SK-N-SH (cell line): ENCODE measurements around the gene SV2B. TPM values are rescaled to one million over a fixed set of nuclear protein-coding genes. Genes with fewer than 3 reads are reported as not detected.
A peak's percentile ranks its signal among the peaks of the same experiment; 100 is the strongest.

Source experiments
- CTCF ChIA-PET: fragments of 300-600, 350-600 bp; formaldehyde crosslinking; extraction: SDS; loops from one replicate; lab custom pipeline; 2021; lab: Yijun Ruan, JAX
- POLR2A ChIA-PET: fragments of 350-600 bp; sonication (Branson Sonifier 250); formaldehyde crosslinking; extraction: SDS; loops from one replicate; lab custom pipeline; 2020; ENCODE audit warnings: antibody characterized with exemption, inconsistent platforms; lab: Yijun Ruan, JAX
- DNase-seq: peaks from one replicate; pipeline ENCODE4 v3.0.0; 2012
- H2AFZ ChIP-seq: fragments of 200-600 bp; sonication (generic); 2 replicates; pipeline ENCODE4 v1.8.1; 2016; ENCODE audit warnings: antibody characterized with exemption, mild to moderate bottlenecking, low read depth
- H3F3A ChIP-seq: fragments of 200-600 bp; sonication (generic); replicated peaks from 2 replicates; pipeline ENCODE3; 2016; ENCODE audit warnings: antibody characterized with exemption, mild to moderate bottlenecking; ENCODE audit not compliant: insufficient read depth
- H3K27ac ChIP-seq, 2 experiments: fragments of 200-500 bp in 1 of 2; fragments of 200-600 bp in 1 of 2; sonication (Bioruptor generic) in 1 of 2; sonication (generic), shearing (Covaris generic) in 1 of 2; 2 replicates each; pipeline versions ENCODE4 v1.5.1 to v1.6.1; 2014 to 2016; ENCODE audit warnings: low read depth in 2 of 2, inconsistent platforms in 1 of 2, low read length in 1 of 2, mild to moderate bottlenecking in 1 of 2, mixed read lengths in 1 of 2
- H3K27me3 ChIP-seq: fragments of 200-600 bp; sonication (generic), shearing (Covaris generic); 2 replicates; pipeline ENCODE4 v1.6.1; 2016; ENCODE audit warnings: mixed run types; ENCODE audit not compliant: insufficient read depth
- H3K36me3 ChIP-seq, 2 experiments: fragments of 200-500 bp in 1 of 2; fragments of 200-600 bp in 1 of 2; sonication (Bioruptor generic) in 1 of 2; sonication (generic) in 1 of 2; replicated peaks in 1 of 2; 2 replicates each; pipeline versions ENCODE3 to v1.5.1; 2014 to 2016; ENCODE audit warnings: low read length in 1 of 2, mild to moderate bottlenecking in 1 of 2; ENCODE audit not compliant: insufficient read depth in 2 of 2, control insufficient read depth in 1 of 2
- H3K4me1 ChIP-seq, 2 experiments: fragments of 200-500 bp in 1 of 2; fragments of 200-600 bp in 1 of 2; sonication (Bioruptor generic) in 1 of 2; sonication (generic), shearing (Covaris generic) in 1 of 2; 2 replicates each; pipeline versions ENCODE4 v1.5.1 to v1.6.1; 2014 to 2016; ENCODE audit warnings: low read depth in 1 of 2, low read length in 1 of 2, mixed run types in 1 of 2; ENCODE audit not compliant: insufficient read depth in 2 of 2, control insufficient read depth in 1 of 2
- H3K4me2 ChIP-seq: fragments of 200-600 bp; sonication (generic), shearing (Covaris generic); 2 replicates; pipeline ENCODE4 v1.6.1; 2017; ENCODE audit warnings: mixed run types
- H3K4me3 ChIP-seq, 2 experiments: fragments of 200-500 bp in 1 of 2; fragments of 200-600 bp in 1 of 2; sonication (Bioruptor generic) in 1 of 2; sonication (generic), shearing (Covaris generic) in 1 of 2; 2 replicates each; pipeline versions ENCODE4 v1.5.1 to v1.8.1; 2014 to 2016; ENCODE audit warnings: low read depth in 2 of 2, inconsistent platforms in 1 of 2, low read length in 1 of 2, mild to moderate bottlenecking in 1 of 2, mixed read lengths in 1 of 2, moderate library complexity in 1 of 2
- H3K79me2 ChIP-seq: fragments of 200-600 bp; sonication (generic); 2 replicates; pipeline ENCODE4 v1.8.1; 2017; ENCODE audit warnings: mild to moderate bottlenecking; ENCODE audit not compliant: insufficient read depth
- H3K9ac ChIP-seq: fragments of 200-600 bp; sonication (generic); 2 replicates; pipeline ENCODE4 v1.6.1; 2017; ENCODE audit warnings: mixed run types
- H3K9me2 ChIP-seq: fragments of 200-600 bp; sonication (generic); 2 replicates; pipeline ENCODE4 v1.6.1; 2017; ENCODE audit warnings: mixed run types
- H3K9me3 ChIP-seq: fragments of 200-600 bp; sonication (generic); 2 replicates; pipeline ENCODE4 v1.6.1; 2017; ENCODE audit warnings: mixed run types, mild to moderate bottlenecking, moderate library complexity
- H4K20me1 ChIP-seq: fragments of 200-600 bp; sonication (generic); 2 replicates; pipeline ENCODE4 v1.6.1; 2017; ENCODE audit warnings: mild to moderate bottlenecking, mixed run types; ENCODE audit not compliant: insufficient read depth
- CHD2 ChIP-seq: fragments of 150-350 bp; IDR thresholded peaks from 2 replicates; pipeline ENCODE4 v1.6.1; 2018; ENCODE audit warnings: low read length; ENCODE audit not compliant: partially characterized antibody
- EZH2phosphoT487 ChIP-seq: fragments of 200-600 bp; sonication (generic); IDR thresholded peaks from 2 replicates; pipeline ENCODE4 v1.6.1; 2017; ENCODE audit warnings: low read depth, mixed run types, mild to moderate bottlenecking, antibody characterized with exemption, moderate library complexity, borderline replicate concordance
- FOXM1 ChIP-seq: IDR thresholded peaks from 2 replicates; pipeline ENCODE4 v1.4.0; 2012; ENCODE audit warnings: low read depth, mild to moderate bottlenecking
- GATA2 ChIP-seq: sonication (generic); formaldehyde crosslinking; IDR thresholded peaks from 2 replicates; pipeline ENCODE4 v1.5.0; 2020; ENCODE audit warnings: mild to moderate bottlenecking, missing genetic modification reagents
- IRF3 ChIP-seq: fragments of 150-350 bp; IDR thresholded peaks from 2 replicates; pipeline ENCODE4 v1.6.1; 2016; ENCODE audit warnings: mild to moderate bottlenecking, low read depth, low read length
- MXI1 ChIP-seq: IDR thresholded peaks from 2 replicates; pipeline ENCODE4 v1.6.1; 2012; ENCODE audit warnings: mild to moderate bottlenecking, low read depth, low read length, improper control_type of control experiment
- NRF1 ChIP-seq: IDR thresholded peaks from 2 replicates; pipeline ENCODE4 v1.6.1; 2012; ENCODE audit warnings: low read depth, mild to moderate bottlenecking, low read length
- POLR2AphosphoS5 ChIP-seq: IDR thresholded peaks from 2 replicates; pipeline ENCODE4 v1.6.1; 2012; ENCODE audit warnings: low read depth, low read length
- RAD21 ChIP-seq: IDR thresholded peaks from 2 replicates; pipeline ENCODE4 v1.6.1; 2012; ENCODE audit warnings: mild to moderate bottlenecking, low read length
- RCOR1 ChIP-seq: fragments of 150-350 bp; IDR thresholded peaks from 2 replicates; pipeline ENCODE4 v1.6.1; 2017; ENCODE audit warnings: antibody characterized with exemption, low read length
- SMC3 ChIP-seq: IDR thresholded peaks from 2 replicates; pipeline ENCODE4 v1.6.1; 2012; ENCODE audit warnings: low read depth, low read length, improper control_type of control experiment
- TAF1 ChIP-seq: IDR thresholded peaks from 2 replicates; pipeline ENCODE4 v1.6.1; 2012; ENCODE audit warnings: low read depth, mild to moderate bottlenecking, low read length, moderate library complexity, borderline replicate concordance
- TCF12 ChIP-seq: IDR thresholded peaks from 2 replicates; pipeline ENCODE4 v1.4.0; 2012
- TEAD4 ChIP-seq: IDR thresholded peaks from 2 replicates; pipeline ENCODE4 v1.4.0; 2012; ENCODE audit warnings: mild to moderate bottlenecking, borderline replicate concordance; ENCODE audit not compliant: insufficient read depth
- USF1 ChIP-seq: IDR thresholded peaks from 2 replicates; pipeline ENCODE4 v1.4.0; 2012; ENCODE audit warnings: low read depth, borderline replicate concordance
- YY1 ChIP-seq: IDR thresholded peaks from 2 replicates; pipeline ENCODE4 v1.4.0; 2012; ENCODE audit warnings: low read depth, mild to moderate bottlenecking
- ZBTB33 ChIP-seq: IDR thresholded peaks from 2 replicates; pipeline ENCODE4 v1.4.0; 2012; ENCODE audit warnings: low read depth, borderline replicate concordance
- WGBS: methylation state at CpG from one replicate; pipeline ENCODE4 v1.1.6; 2017; ENCODE audit warnings: low lambda C conversion rate; 5-methylcytosine and 5-hydroxymethylcytosine counted together
- polyA plus RNA-seq, 3 experiments: library from polyadenylated mRNA; depleted of rRNA; stranded (reverse); fragments of >200 nt; gene quantifications; 2 replicates each; pipeline ENCODE4 v1.2.3, GENCODE V29; 2012
- TF ChIP-seq, protein P1 (sequence below): fragments of 150-350 bp; IDR thresholded peaks from 2 replicates; pipeline ENCODE4 v1.6.1; 2017; ENCODE audit warnings: antibody characterized with exemption, low read length, low read depth, borderline replicate concordance
- TF ChIP-seq, protein P2 (sequence below): IDR thresholded peaks from 2 replicates; pipeline ENCODE4 v1.6.1; 2012; ENCODE audit warnings: mild to moderate bottlenecking, low read depth, low read length, moderate library complexity
- TF ChIP-seq, protein P3 (sequence below): fragments of 200-600 bp; sonication (generic); IDR thresholded peaks from 2 replicates; pipeline ENCODE4 v1.6.1; 2017; ENCODE audit warnings: antibody characterized with exemption, mild to moderate bottlenecking, moderate library complexity
- TF ChIP-seq, protein P4 (sequence below): IDR thresholded peaks from 2 replicates; pipeline ENCODE4 v1.4.0; 2012; ENCODE audit warnings: low read depth

SV2B gene
- polyA plus RNA-seq, 1 of the 3 experiments (the other 2 are of a cell fraction), result not detected

DNA sequence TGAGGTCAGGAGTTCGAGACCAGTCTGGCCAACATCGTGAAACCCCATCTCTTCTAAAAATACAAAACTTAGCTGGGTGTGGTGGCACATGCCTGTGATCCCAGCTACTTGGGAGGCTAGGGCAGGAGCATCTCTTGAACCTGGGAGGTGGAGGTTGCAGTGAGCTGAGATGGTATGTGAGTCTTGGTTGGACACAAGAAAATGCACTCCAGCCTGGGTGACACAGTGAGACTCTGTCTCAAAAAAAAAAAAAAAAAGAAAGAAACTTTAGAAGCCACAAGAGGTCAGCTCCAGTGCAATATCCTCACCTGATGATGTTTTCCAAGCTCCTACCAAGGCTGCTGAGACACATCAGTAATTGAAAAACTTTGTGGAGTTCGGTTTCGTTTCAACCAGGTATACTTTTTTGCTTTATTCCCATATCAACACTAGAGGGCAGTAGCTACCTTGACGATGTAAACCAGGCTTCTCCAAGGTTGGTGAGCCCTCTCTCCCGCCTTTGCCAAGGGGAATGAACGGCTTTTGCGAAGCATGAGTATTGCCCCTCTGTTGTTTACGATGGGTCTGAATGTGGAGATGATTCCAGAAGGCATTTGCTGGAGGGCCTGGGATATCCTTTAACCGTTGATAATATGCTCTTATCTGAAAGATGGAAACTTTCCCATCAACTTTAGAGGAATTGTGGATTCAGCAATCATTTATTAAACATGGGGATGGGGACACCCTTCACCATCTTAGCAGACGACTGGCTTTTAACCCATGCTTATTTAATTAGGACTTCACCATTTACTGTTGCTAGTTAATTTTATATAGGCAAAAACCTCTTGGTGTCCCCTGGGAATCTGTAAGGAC lies 202.8 kb downstream of the SV2B start:
- Histone ChIP-seq H3K36me3 (no peaks in the 10 kb centered on the region), H3K4me3 (peak overlapping the region in 1 of 2 experiments; percentile 16; a peak in 1 of 4 replicates), H3K4me2 (peak overlapping the region; percentile 27; the same call in 1 of the 2 replicates), H3K4me1 (peaks cover 0 to 4% of the 10 kb centered on the region in 2 experiments; a peak in 3 of 4 replicates), H3K9ac (no peak overlapping the region), H2AFZ (no peak overlapping the region), H4K20me1 (no peaks in the 10 kb centered on the region), H3K79me2 (no peaks in the 10 kb centered on the region), H3K27me3 (peaks cover 10% of the 10 kb centered on the region), H3F3A (no peaks in the 10 kb centered on the region), H3K27ac (no peak overlapping the region), H3K9me2 (no peaks in the 10 kb centered on the region), H3K9me3 (no peaks in the 10 kb centered on the region)
- WGBS, result 21% methylated on average over 11 of the region's 11 CpGs
- DNase-seq, result peak; percentile 83
- ChIA-PET CTCF (interaction anchor here (0.5 to 4.3 kb wide), 58 partner anchors 9 to 1412 kb away, joined by 3 to 73 read pairs (median 4); partner anchors contain the start of gene SLCO3A1), POLR2A (no interaction called here)
- no peak for TF ChIP-seq GATA2
- no peak for TF ChIP-seq RCOR1
- no peak for TF ChIP-seq ZBTB33
- TF ChIP-seq TAF1, result no peak
- TF ChIP-seq SMC3, result peak; percentile 96
- TF ChIP-seq POLR2AphosphoS5, result no peak
- no peak for TF ChIP-seq TCF12
- no peak for TF ChIP-seq YY1
- TF ChIP-seq RAD21, result peak; percentile 99
- TF ChIP-seq MXI1, result peak; percentile 28; the same call in 1 of the 2 replicates
- TF ChIP-seq, protein P1, sequence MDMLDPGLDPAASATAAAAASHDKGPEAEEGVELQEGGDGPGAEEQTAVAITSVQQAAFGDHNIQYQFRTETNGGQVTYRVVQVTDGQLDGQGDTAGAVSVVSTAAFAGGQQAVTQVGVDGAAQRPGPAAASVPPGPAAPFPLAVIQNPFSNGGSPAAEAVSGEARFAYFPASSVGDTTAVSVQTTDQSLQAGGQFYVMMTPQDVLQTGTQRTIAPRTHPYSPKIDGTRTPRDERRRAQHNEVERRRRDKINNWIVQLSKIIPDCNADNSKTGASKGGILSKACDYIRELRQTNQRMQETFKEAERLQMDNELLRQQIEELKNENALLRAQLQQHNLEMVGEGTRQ, result no peak
- TF ChIP-seq NRF1, result no peak
- TF ChIP-seq, protein P2, sequence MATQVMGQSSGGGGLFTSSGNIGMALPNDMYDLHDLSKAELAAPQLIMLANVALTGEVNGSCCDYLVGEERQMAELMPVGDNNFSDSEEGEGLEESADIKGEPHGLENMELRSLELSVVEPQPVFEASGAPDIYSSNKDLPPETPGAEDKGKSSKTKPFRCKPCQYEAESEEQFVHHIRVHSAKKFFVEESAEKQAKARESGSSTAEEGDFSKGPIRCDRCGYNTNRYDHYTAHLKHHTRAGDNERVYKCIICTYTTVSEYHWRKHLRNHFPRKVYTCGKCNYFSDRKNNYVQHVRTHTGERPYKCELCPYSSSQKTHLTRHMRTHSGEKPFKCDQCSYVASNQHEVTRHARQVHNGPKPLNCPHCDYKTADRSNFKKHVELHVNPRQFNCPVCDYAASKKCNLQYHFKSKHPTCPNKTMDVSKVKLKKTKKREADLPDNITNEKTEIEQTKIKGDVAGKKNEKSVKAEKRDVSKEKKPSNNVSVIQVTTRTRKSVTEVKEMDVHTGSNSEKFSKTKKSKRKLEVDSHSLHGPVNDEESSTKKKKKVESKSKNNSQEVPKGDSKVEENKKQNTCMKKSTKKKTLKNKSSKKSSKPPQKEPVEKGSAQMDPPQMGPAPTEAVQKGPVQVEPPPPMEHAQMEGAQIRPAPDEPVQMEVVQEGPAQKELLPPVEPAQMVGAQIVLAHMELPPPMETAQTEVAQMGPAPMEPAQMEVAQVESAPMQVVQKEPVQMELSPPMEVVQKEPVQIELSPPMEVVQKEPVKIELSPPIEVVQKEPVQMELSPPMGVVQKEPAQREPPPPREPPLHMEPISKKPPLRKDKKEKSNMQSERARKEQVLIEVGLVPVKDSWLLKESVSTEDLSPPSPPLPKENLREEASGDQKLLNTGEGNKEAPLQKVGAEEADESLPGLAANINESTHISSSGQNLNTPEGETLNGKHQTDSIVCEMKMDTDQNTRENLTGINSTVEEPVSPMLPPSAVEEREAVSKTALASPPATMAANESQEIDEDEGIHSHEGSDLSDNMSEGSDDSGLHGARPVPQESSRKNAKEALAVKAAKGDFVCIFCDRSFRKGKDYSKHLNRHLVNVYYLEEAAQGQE, result no peak
- no peak for TF ChIP-seq FOXM1
- no peak for TF ChIP-seq EZH2phosphoT487
- no peak for TF ChIP-seq TEAD4
- no peak for TF ChIP-seq CHD2
- TF ChIP-seq, protein P3, sequence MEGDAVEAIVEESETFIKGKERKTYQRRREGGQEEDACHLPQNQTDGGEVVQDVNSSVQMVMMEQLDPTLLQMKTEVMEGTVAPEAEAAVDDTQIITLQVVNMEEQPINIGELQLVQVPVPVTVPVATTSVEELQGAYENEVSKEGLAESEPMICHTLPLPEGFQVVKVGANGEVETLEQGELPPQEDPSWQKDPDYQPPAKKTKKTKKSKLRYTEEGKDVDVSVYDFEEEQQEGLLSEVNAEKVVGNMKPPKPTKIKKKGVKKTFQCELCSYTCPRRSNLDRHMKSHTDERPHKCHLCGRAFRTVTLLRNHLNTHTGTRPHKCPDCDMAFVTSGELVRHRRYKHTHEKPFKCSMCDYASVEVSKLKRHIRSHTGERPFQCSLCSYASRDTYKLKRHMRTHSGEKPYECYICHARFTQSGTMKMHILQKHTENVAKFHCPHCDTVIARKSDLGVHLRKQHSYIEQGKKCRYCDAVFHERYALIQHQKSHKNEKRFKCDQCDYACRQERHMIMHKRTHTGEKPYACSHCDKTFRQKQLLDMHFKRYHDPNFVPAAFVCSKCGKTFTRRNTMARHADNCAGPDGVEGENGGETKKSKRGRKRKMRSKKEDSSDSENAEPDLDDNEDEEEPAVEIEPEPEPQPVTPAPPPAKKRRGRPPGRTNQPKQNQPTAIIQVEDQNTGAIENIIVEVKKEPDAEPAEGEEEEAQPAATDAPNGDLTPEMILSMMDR, result peak; percentile 80
- TF ChIP-seq, protein P4, sequence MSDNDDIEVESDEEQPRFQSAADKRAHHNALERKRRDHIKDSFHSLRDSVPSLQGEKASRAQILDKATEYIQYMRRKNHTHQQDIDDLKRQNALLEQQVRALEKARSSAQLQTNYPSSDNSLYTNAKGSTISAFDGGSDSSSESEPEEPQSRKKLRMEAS, result no peak
- no peak for TF ChIP-seq USF1
- no peak for TF ChIP-seq IRF3
